Measurements from ENCODE around the gene TTC4. TPM values are rescaled to one million over a fixed set of nuclear protein-coding genes. Genes with fewer than 3 reads are reported as not detected.

TTC4 gene
- polyA plus RNA-seq, 1 donor from 2014 or later: 22.5 TPM

DNA sequence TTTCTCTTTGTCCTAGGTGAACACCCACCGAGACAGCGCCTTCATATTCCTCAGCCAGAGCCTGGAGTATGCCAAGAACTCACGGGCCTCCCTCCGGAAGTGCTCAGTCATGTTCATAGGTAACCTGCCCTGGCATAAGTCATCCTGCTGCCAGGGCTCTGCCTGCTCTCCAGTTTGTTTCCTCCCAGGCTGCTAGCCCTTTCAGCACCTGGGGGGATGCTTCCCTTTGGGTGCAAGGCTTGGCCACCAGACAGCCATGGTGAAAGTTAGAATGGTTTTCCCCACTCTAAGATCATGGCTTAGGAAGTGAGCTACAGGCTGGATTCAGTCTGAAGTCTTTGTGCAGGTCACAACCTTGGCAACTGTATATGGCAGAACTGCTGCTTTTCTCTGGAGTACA lies 9.2 kb upstream of the TTC4 start:
- no peaks in the 10 kb centered on the region for H3K79me2 ChIP-seq (replicated peaks; ENCODE audit: insufficient read depth, low read length)
- H4K20me1 ChIP-seq (ENCODE audit: insufficient read depth): no peaks in the 10 kb centered on the region
- H3K36me3 ChIP-seq (ENCODE audit: insufficient read depth, low read length): no peaks in the 10 kb centered on the region
- H3K9me3 ChIP-seq (ENCODE audit: low read length): no peaks in the 10 kb centered on the region
- no peaks in the 10 kb centered on the region for H3K27me3 ChIP-seq (ENCODE audit: insufficient read depth, low read depth, low read length)
- no peak overlapping the region for H3K4me3 ChIP-seq (ENCODE audit: low read length)
- H3K4me2 ChIP-seq (ENCODE audit: low read length): no peak overlapping the region
- H3F3A ChIP-seq (ENCODE audit: insufficient read depth, low read length, poor library complexity, severe bottlenecking): no peaks in the 10 kb centered on the region
- H2AFZ ChIP-seq (ENCODE audit: low read depth, low read length): no peak overlapping the region
- H3K9ac ChIP-seq (ENCODE audit: low read length): no peak overlapping the region
- H3K27ac ChIP-seq (ENCODE audit: low read length): no peak overlapping the region
- TF ChIP-seq, protein P1, sequence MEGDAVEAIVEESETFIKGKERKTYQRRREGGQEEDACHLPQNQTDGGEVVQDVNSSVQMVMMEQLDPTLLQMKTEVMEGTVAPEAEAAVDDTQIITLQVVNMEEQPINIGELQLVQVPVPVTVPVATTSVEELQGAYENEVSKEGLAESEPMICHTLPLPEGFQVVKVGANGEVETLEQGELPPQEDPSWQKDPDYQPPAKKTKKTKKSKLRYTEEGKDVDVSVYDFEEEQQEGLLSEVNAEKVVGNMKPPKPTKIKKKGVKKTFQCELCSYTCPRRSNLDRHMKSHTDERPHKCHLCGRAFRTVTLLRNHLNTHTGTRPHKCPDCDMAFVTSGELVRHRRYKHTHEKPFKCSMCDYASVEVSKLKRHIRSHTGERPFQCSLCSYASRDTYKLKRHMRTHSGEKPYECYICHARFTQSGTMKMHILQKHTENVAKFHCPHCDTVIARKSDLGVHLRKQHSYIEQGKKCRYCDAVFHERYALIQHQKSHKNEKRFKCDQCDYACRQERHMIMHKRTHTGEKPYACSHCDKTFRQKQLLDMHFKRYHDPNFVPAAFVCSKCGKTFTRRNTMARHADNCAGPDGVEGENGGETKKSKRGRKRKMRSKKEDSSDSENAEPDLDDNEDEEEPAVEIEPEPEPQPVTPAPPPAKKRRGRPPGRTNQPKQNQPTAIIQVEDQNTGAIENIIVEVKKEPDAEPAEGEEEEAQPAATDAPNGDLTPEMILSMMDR (IDR thresholded peaks at IDR 0.05; ENCODE audit: poor library complexity, severe bottlenecking): no peak
- TF ChIP-seq SMC3 (conservative IDR thresholded peaks at IDR 0.05; ENCODE audit: poor library complexity) (no peak), TAF1 (IDR thresholded peaks at IDR 0.05; ENCODE audit: low read depth) (no peak), MXI1 (conservative IDR thresholded peaks at IDR 0.05; ENCODE audit: poor library complexity, severe bottlenecking) (no peak), POLR2AphosphoS5 (IDR thresholded peaks at IDR 0.05) (no peak), RAD21 (conservative IDR thresholded peaks at IDR 0.05) (no peak), EP300 (conservative IDR thresholded peaks at IDR 0.05; ENCODE audit: poor library complexity, severe bottlenecking) (no peak), EZH2 (IDR thresholded peaks at IDR 0.05; ENCODE audit: borderline replicate concordance, insufficient read depth, low read length, poor library complexity, severe bottlenecking) (no peak)
- TF ChIP-seq, protein P2, sequence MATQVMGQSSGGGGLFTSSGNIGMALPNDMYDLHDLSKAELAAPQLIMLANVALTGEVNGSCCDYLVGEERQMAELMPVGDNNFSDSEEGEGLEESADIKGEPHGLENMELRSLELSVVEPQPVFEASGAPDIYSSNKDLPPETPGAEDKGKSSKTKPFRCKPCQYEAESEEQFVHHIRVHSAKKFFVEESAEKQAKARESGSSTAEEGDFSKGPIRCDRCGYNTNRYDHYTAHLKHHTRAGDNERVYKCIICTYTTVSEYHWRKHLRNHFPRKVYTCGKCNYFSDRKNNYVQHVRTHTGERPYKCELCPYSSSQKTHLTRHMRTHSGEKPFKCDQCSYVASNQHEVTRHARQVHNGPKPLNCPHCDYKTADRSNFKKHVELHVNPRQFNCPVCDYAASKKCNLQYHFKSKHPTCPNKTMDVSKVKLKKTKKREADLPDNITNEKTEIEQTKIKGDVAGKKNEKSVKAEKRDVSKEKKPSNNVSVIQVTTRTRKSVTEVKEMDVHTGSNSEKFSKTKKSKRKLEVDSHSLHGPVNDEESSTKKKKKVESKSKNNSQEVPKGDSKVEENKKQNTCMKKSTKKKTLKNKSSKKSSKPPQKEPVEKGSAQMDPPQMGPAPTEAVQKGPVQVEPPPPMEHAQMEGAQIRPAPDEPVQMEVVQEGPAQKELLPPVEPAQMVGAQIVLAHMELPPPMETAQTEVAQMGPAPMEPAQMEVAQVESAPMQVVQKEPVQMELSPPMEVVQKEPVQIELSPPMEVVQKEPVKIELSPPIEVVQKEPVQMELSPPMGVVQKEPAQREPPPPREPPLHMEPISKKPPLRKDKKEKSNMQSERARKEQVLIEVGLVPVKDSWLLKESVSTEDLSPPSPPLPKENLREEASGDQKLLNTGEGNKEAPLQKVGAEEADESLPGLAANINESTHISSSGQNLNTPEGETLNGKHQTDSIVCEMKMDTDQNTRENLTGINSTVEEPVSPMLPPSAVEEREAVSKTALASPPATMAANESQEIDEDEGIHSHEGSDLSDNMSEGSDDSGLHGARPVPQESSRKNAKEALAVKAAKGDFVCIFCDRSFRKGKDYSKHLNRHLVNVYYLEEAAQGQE (IDR thresholded peaks at IDR 0.05; ENCODE audit: borderline replicate concordance): no peak
- no peaks in the 10 kb centered on the region for H3K9me2 ChIP-seq (ENCODE audit: insufficient read depth, low read length)

- Histone ChIP-seq H3K79me2 (replicated peaks; ENCODE audit: insufficient read depth, low read length) (no peaks in the 10 kb centered on the region), H3K9me3 (ENCODE audit: low read length) (no peaks in the 10 kb centered on the region), H3K4me3 (ENCODE audit: low read length) (no peak overlapping the region), H3K4me2 (ENCODE audit: low read length) (no peak overlapping the region), H3K9me2 (ENCODE audit: insufficient read depth, low read length) (no peaks in the 10 kb centered on the region), H3K9ac (ENCODE audit: low read length) (no peak overlapping the region), H3F3A (ENCODE audit: insufficient read depth, low read length, poor library complexity, severe bottlenecking) (no peaks in the 10 kb centered on the region), H3K27me3 (ENCODE audit: insufficient read depth, low read depth, low read length) (no peaks in the 10 kb centered on the region), H3K36me3 (ENCODE audit: insufficient read depth, low read length) (no peaks in the 10 kb centered on the region), H2AFZ (ENCODE audit: low read depth, low read length) (no peak overlapping the region), H4K20me1 (ENCODE audit: insufficient read depth) (no peaks in the 10 kb centered on the region), H3K27ac (ENCODE audit: low read length) (no peak overlapping the region)
- no peak for TF ChIP-seq TAF1 (IDR thresholded peaks at IDR 0.05; ENCODE audit: low read depth)
- no peak for TF ChIP-seq MXI1 (conservative IDR thresholded peaks at IDR 0.05; ENCODE audit: poor library complexity, severe bottlenecking)
- TF ChIP-seq SMC3 (conservative IDR thresholded peaks at IDR 0.05; ENCODE audit: poor library complexity): no peak
- no peak for TF ChIP-seq EP300 (conservative IDR thresholded peaks at IDR 0.05; ENCODE audit: poor library complexity, severe bottlenecking)
- TF ChIP-seq, protein P2 (IDR thresholded peaks at IDR 0.05; ENCODE audit: borderline replicate concordance): no peak
- no peak for TF ChIP-seq POLR2AphosphoS5 (IDR thresholded peaks at IDR 0.05)
- TF ChIP-seq EZH2 (IDR thresholded peaks at IDR 0.05; ENCODE audit: borderline replicate concordance, insufficient read depth, low read length, poor library complexity, severe bottlenecking): no peak
- TF ChIP-seq RAD21 (conservative IDR thresholded peaks at IDR 0.05): no peak
- TF ChIP-seq, protein P1 (IDR thresholded peaks at IDR 0.05; ENCODE audit: poor library complexity, severe bottlenecking): no peak
Measured at GRCh38 chr1:54708385-54708784, 7.3 kb upstream of the TTC4 start.
